Astrocyte of the spinal cord (primary cell): ENCODE measurements around the gene ZNF420.

Source experiments
- DNase-seq: peaks from one replicate; pipeline ENCODE4 v3.0.0; 2011; ENCODE audit warnings: low read depth, low spot score
- H3K4me3 ChIP-seq: 2 replicates; pipeline ENCODE4 v1.5.1; 2011; ENCODE audit warnings: low read depth, mild to moderate bottlenecking, low read length, moderate library complexity
- in situ Hi-C: cut with HindIII; loops from 2 replicates; pipeline ENCODE4 v1.10.0; 2017; ENCODE audit warnings: low sequenced_read_pairs
- TF ChIP-seq, protein P1 (sequence below): IDR thresholded peaks from 2 replicates; pipeline ENCODE4 v1.5.1; 2012; ENCODE audit warnings: low read depth, mild to moderate bottlenecking, low read length, inconsistent platforms

ZNF420 gene

DNA sequence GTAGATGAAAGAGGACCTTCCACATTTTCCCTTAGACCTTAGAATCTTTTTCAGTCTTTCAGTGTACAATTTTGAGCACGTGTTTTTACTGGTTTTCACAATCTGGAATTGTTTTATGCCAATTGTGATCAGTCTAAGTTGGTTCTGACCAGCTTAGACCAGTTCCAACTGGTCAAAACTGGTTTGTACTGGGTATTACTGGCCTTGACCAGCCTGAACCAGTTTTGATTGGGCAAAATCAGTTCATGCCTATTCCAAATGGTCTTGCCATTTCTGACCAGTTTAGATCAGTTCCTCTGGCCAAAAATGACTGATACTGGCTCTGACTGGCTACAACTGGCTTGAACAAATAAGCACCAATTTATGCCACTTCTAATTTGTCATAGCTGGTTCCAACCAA is 57.9 kb downstream of the ZNF420 start:
- TF ChIP-seq, protein P1, sequence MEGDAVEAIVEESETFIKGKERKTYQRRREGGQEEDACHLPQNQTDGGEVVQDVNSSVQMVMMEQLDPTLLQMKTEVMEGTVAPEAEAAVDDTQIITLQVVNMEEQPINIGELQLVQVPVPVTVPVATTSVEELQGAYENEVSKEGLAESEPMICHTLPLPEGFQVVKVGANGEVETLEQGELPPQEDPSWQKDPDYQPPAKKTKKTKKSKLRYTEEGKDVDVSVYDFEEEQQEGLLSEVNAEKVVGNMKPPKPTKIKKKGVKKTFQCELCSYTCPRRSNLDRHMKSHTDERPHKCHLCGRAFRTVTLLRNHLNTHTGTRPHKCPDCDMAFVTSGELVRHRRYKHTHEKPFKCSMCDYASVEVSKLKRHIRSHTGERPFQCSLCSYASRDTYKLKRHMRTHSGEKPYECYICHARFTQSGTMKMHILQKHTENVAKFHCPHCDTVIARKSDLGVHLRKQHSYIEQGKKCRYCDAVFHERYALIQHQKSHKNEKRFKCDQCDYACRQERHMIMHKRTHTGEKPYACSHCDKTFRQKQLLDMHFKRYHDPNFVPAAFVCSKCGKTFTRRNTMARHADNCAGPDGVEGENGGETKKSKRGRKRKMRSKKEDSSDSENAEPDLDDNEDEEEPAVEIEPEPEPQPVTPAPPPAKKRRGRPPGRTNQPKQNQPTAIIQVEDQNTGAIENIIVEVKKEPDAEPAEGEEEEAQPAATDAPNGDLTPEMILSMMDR = no peak
- DNase-seq = no peak
- in situ Hi-C loops = no loop called here
- no peak overlapping the region for H3K4me3 ChIP-seq

DNA sequence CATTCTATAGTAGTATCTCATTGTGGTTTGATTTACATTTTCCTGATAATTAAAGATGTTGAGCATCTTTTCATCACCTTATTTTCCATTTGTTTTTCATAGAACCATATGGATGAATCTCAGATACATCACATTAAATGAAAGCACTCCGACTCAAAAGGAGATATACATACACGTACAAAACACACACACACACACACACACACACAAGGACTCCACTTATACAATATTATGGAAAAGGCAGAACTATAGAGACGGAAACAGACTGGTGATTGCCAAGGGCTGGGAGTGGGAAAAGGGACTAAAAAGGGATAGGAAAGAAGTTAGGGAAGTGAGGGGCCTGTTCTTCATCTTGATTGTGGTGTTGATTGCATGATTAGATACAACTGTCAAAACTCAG is 70.0 kb downstream of the ZNF420 start:
- DNase-seq = no peak
- no peak overlapping the region for H3K4me3 ChIP-seq
- TF ChIP-seq, protein P1 = no peak
- in situ Hi-C loops = no loop called here

DNA sequence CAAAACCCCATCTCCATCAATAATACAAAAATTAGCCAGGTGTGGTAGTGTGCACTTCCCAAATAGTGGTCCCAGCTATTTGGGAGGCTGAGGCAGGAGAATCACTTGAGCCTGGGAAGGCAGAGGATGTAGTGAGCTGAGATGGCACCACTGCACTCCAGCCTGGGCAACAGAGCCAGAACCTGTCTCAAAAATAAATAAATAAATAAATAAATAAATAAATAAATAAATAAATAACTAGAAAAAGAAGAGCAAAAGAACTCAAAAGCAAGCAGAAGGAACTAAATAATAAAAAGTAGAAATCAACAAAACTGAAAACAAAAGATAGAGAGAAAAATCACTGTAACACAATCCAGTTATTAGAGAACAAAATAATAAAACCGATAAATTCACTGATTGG is 81.9 kb downstream of the ZNF420 start:
- TF ChIP-seq, protein P1 = no peak
- no peak overlapping the region for H3K4me3 ChIP-seq
- no peak for DNase-seq
- in situ Hi-C loops = no loop called here

DNA sequence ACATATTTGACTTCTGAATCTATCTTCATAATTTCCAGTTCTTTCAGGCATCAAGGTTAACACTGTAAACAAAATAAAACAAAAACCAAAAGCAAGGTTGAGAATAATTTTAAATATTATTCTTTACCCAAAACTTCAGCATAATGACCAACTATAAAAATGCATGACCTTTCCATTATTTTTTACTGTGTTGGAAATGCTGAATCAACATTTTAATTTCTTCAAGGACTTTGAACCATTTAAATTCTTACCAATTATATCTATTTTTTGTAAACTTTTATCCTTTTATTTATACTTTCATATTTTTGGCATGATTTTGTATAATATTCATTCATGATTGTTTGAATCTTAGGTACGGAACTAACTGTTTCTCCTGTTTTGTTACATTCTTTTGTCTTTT is 87.4 kb downstream of the ZNF420 start:
- DNase-seq = no peak
- TF ChIP-seq, protein P1 = no peak
- no peak overlapping the region for H3K4me3 ChIP-seq
- in situ Hi-C loops = no loop called here

DNA sequence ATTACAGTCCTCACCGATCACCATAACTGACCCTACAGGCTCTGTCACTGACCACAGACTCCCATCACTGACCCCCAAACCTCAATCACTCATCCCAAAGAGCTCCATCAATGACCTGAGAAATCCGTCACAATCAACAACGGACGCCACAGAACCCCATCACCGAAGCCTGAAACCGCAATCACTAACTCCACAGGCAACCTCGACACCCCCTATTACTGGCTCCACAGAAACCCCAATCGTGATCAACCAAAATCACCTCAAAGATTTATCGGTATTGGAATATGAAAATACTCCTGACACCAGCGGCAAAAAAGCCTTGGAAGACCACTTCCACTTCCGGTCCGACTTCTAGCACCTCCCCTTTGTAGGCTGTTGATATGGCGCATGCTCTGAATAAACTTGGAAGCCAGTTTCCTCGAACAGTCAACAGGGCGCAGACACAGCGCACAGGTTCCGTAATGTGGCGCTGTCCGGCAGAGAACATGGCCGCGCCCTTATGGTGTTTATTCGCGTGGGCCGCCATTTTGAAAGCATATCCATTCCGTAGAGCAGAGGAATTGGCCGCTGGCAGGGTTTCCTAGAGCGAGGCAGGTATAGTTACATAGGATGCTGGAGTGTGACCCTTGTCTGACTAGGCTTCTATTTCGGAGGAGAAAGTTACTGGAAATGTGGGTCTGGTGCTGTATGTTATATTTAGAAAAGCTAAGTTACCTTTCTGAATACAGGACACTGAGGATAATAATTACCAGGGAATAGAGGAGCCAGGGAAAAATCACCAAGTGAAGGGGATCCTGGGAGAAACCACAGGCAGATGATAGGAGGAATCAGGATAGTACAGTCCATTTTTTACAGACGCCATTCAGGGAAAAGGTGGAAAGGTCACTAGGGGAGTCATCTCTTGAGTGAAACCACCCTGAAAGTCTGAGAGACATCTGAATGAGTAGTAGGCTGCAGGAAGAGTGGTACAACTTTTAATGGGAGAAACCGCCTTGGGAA is 94.4 kb downstream of the ZNF420 start, which contains the start of gene ZNF585A:
TSS of gene ZNF585A (minus strand) at position 328 of the 999 bp plus-strand sequence. CDS start 2,785 bp downstream, outside the sequence.
- DNase-seq = peak; percentile 97
- in situ Hi-C loops = no loop called here
- H3K4me3 ChIP-seq = peak within 1 kb of the TSS; percentile 97
- TF ChIP-seq, protein P1 = peak; percentile 38
